Measurements from ENCODE around the gene CCDC192.

CCDC192 gene

DNA sequence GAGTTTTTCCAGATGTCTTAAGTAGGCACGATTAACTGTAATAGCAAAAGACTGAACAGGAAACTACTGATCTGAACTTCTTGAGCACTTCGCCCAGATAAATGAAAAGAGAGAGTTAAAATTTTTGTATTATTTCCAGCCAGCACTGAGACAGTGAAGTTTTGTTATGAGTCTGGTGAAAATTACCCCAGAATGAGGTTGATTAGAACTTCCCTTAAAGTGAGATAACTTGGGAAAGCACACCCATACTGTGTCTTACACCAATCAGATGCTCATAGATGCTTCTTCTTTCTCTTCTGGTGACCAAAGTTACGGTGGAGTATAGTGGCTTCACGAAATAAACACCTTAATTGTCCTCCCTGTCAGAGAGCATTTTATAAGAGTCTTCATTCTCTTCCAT, 248.6 kb downstream of the CCDC192 start:
- DNase-seq (ENCODE audit: low read depth) = no peak
- H3K4me3 ChIP-seq (ENCODE audit: low read depth, low read length) = no peak overlapping the region
- TF ChIP-seq CTCF (IDR thresholded peaks at IDR 0.05; ENCODE audit: low read depth, low read length) (no peak), MYC (IDR thresholded peaks at IDR 0.05; ENCODE audit: low read depth, low read length) (no peak), POLR2A (IDR thresholded peaks at IDR 0.05; ENCODE audit: extremely low read depth, insufficient read length) (no peak)
- TF ChIP-seq, protein P1, sequence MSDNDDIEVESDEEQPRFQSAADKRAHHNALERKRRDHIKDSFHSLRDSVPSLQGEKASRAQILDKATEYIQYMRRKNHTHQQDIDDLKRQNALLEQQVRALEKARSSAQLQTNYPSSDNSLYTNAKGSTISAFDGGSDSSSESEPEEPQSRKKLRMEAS (IDR thresholded peaks at IDR 0.05; ENCODE audit: low read depth, low read length) = no peak

- no peak for DNase-seq (ENCODE audit: low read depth)
- no peak for TF ChIP-seq CTCF (IDR thresholded peaks at IDR 0.05; ENCODE audit: low read depth, low read length)
- TF ChIP-seq, protein P1 (IDR thresholded peaks at IDR 0.05; ENCODE audit: low read depth, low read length) = no peak
- no peak for TF ChIP-seq POLR2A (IDR thresholded peaks at IDR 0.05; ENCODE audit: extremely low read depth, insufficient read length)
- no peak for TF ChIP-seq MYC (IDR thresholded peaks at IDR 0.05; ENCODE audit: low read depth, low read length)
- H3K4me3 ChIP-seq (ENCODE audit: low read depth, low read length) = no peak overlapping the region
Measured at GRCh38 chr5:127957183-127957582, 254.0 kb downstream of the CCDC192 start.

DNA sequence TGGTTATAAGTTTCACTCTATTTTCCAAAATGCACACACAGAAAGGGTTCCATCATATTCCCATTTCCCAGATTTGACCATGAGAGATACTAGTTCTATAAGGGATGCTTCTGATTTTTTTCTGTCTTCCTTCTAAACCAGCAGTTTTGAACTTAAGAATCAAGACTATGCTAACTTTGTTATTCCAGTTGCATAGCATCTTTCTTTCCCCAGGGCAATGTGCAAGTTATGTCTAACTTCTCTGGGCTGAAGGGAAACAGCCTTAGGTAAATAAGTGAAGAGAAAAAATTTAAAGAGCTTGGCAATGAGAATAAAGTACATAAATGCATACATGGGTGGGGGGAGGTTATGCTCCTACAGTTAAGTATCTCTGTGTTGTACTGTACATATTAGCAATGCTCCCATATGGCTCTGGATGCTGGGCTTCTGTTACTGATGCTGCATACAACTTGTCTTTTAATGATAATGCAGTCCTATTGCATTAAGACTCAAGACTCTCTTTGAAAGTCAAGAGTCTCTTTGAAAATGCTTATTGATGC, 254.6 kb downstream of the CCDC192 start:
- DNase-seq (ENCODE audit: low read depth) = no peak
- H3K4me3 ChIP-seq (ENCODE audit: low read depth, low read length) = no peak overlapping the region
- TF ChIP-seq CTCF (IDR thresholded peaks at IDR 0.05; ENCODE audit: low read depth, low read length) (no peak), MYC (IDR thresholded peaks at IDR 0.05; ENCODE audit: low read depth, low read length) (no peak), POLR2A (IDR thresholded peaks at IDR 0.05; ENCODE audit: extremely low read depth, insufficient read length) (no peak)
- TF ChIP-seq, protein P1 (IDR thresholded peaks at IDR 0.05; ENCODE audit: low read depth, low read length) = no peak

DNA sequence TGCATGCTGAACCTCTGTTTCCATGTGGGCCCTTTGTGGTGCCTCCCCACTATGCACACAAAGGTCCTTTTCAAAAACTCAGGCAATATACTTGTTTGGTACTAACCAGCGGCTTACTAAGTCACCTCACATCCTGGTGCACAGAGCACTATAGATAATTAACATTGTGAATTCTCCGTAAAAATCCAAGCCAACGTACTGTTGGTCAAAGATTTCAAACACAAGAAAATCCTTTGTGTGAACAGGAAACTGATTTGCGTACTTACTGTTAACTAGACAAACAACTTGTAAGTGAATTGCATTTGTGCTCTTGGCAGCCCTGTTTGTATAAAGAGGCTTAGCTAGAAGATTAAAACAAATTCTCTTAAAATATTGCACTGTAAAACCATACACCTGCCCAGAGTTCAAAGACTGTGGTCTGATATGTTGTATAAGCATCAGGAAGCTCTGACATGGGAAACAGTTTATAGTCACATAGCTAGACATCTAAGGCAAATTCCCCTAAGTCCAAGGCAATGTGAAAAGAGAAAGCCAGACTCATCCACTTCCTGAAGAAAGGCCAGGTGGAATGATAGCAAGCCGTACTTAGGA, 255.3 kb downstream of the CCDC192 start:
- no peak for TF ChIP-seq CTCF (IDR thresholded peaks at IDR 0.05; ENCODE audit: low read depth, low read length)
- TF ChIP-seq POLR2A (IDR thresholded peaks at IDR 0.05; ENCODE audit: extremely low read depth, insufficient read length) = no peak
- TF ChIP-seq MYC (IDR thresholded peaks at IDR 0.05; ENCODE audit: low read depth, low read length) = no peak
- TF ChIP-seq, protein P1 (IDR thresholded peaks at IDR 0.05; ENCODE audit: low read depth, low read length) = no peak
- H3K4me3 ChIP-seq (ENCODE audit: low read depth, low read length) = no peak overlapping the region
- DNase-seq (ENCODE audit: low read depth) = no peak

- no peak for DNase-seq (ENCODE audit: low read depth)
Measured at GRCh38 chr5:127959152-127959764, 256.1 kb downstream of the CCDC192 start.

More at GRCh38 chr5:127959152-127959764, 256.1 kb downstream of the CCDC192 start:
- TF ChIP-seq, protein P1 (IDR thresholded peaks at IDR 0.05; ENCODE audit: low read depth, low read length) = no peak
- TF ChIP-seq CTCF (IDR thresholded peaks at IDR 0.05; ENCODE audit: low read depth, low read length) (no peak), POLR2A (IDR thresholded peaks at IDR 0.05; ENCODE audit: extremely low read depth, insufficient read length) (no peak), MYC (IDR thresholded peaks at IDR 0.05; ENCODE audit: low read depth, low read length) (no peak)
- no peak overlapping the region for H3K4me3 ChIP-seq (ENCODE audit: low read depth, low read length)
